H7 (cell line): Measurements from ENCODE around the gene MAPK8. TPM values are rescaled to one million over a fixed set of nuclear protein-coding genes. Genes with fewer than 3 reads are reported as not detected.

ENCODE experiments used
- total RNA-seq: library from RNA; depleted of rRNA; stranded (reverse); fragments of >200 nt; shearing (Covaris generic); gene quantifications from 2 replicates; pipeline ENCODE4 v1.2.3, GENCODE V29; 2014; rRNA removed

The MAPK8 gene
- total RNA-seq, 1 experiment from 2014 or later = 70.3 TPM

Other genes starting within 250 kb of the MAPK8 start
- not detected in 2 replicates for gene FRMPD2, start 32.0 kb upstream of the MAPK8 start, total RNA-seq